Non-pigmented ciliary epithelial cell (primary cell): ENCODE results near the gene SP2.
A peak's percentile ranks its signal among the peaks of the same experiment; 100 is the strongest.

Source experiments
- DNase-seq: peaks from one replicate; pipeline ENCODE4 v3.0.0-alpha.2; 2010; ENCODE audit warnings: low read depth

SP2 gene

GRCh38 chr17:47895856-47896671 is at the start of gene SP2:
SP2 (plus strand) TSS chr17:47896236; CDS start chr17:47896287, 51 bp downstream.
- DNase-seq = peak; percentile 100

GRCh38 chr17:47846716-47847340 is 49.2 kb upstream of the SP2 start:
- no peak for DNase-seq

GRCh38 chr17:47847341-47848197 is 48.5 kb upstream of the SP2 start:
- no peak for DNase-seq

- no peak for DNase-seq
These were observed 47.9 kb upstream of the SP2 start for GRCh38 chr17:47848198-47848513.

- no peak for DNase-seq
These were observed 45.7 kb upstream of the SP2 start for GRCh38 chr17:47850373-47850691.

- no peak for DNase-seq
These were observed 45.1 kb upstream of the SP2 start, which contains the start of gene SP6 for GRCh38 chr17:47850692-47851573. SP6 (minus strand) TSS chr17:47851163; CDS start chr17:47848429, 2,734 bp downstream.

- DNase-seq = no peak
These were observed 44.3 kb upstream of the SP2 start for GRCh38 chr17:47851764-47852112.

- no peak for DNase-seq
These were observed 43.7 kb upstream of the SP2 start for GRCh38 chr17:47852113-47852949.

GRCh38 chr17:47853616-47854015 is 42.4 kb upstream of the SP2 start:
- DNase-seq = no peak

- no peak for DNase-seq
These were observed 40.3 kb upstream of the SP2 start for GRCh38 chr17:47855737-47856136.

- no peak for DNase-seq
These were observed 39.2 kb upstream of the SP2 start for GRCh38 chr17:47856830-47857229.

GRCh38 chr17:47857551-47858455 is 38.2 kb upstream of the SP2 start:
- DNase-seq = no peak

GRCh38 chr17:47860386-47860785 is 35.6 kb upstream of the SP2 start:
- DNase-seq = no peak

GRCh38 chr17:47862621-47863440 is 33.2 kb upstream of the SP2 start:
- peak; percentile 62 for DNase-seq

- no peak for DNase-seq
These were observed 31.2 kb upstream of the SP2 start for GRCh38 chr17:47864791-47865216.

GRCh38 chr17:47866941-47867340 is 29.1 kb upstream of the SP2 start:
- no peak for DNase-seq

- no peak for DNase-seq
These were observed 28.1 kb upstream of the SP2 start for GRCh38 chr17:47867813-47868533.

- DNase-seq = no peak
These were observed 26.9 kb upstream of the SP2 start for GRCh38 chr17:47869114-47869513.
